ENCODE results near the gene TMEM94. TPM values are rescaled to one million over a fixed set of nuclear protein-coding genes. Genes with fewer than 3 reads are reported as not detected.
"Not testable (repeated sequence)": the region's sequence is repeated elsewhere in the genome, so short reads cannot be mapped to it uniquely, and the experiment has no call there.

The TMEM94 gene
- total RNA-seq, 1 donor from 2014 or later, result 21.6 TPM

- DNase-seq, result not testable (repeated sequence)
Measured at GRCh38 chr17:75477490-75477862, 21.0 kb downstream of the TMEM94 start.

GRCh38 chr17:75478508-75478907 lies 22.1 kb downstream of the TMEM94 start:
- DNase-seq, result no peak

GRCh38 chr17:75480281-75480680 lies 23.8 kb downstream of the TMEM94 start:
- DNase-seq, result no peak

GRCh38 chr17:75481194-75482068 lies 25.0 kb downstream of the TMEM94 start:
- no peak for DNase-seq

GRCh38 chr17:75482098-75482942 lies 25.9 kb downstream of the TMEM94 start:
- DNase-seq, result no peak

- no peak for DNase-seq
Measured at GRCh38 chr17:75485688-75486087, 29.3 kb downstream of the TMEM94 start.

- no peak for DNase-seq
Measured at GRCh38 chr17:75486151-75486550, 29.7 kb downstream of the TMEM94 start.

GRCh38 chr17:75486951-75487350 lies 30.5 kb downstream of the TMEM94 start:
- no peak for DNase-seq

- no peak for DNase-seq
Measured at GRCh38 chr17:75487351-75488070, 31.1 kb downstream of the TMEM94 start.

GRCh38 chr17:75488693-75489510 lies 32.5 kb downstream of the TMEM94 start:
- no peak for DNase-seq

- DNase-seq, result no peak
Measured at GRCh38 chr17:75489511-75489955, 33.1 kb downstream of the TMEM94 start.

GRCh38 chr17:75490173-75490743 lies 33.8 kb downstream of the TMEM94 start:
- no peak for DNase-seq

GRCh38 chr17:75490953-75491649 lies 34.7 kb downstream of the TMEM94 start:
- DNase-seq, result no peak

- no peak for DNase-seq
Measured at GRCh38 chr17:75491680-75492079, 35.2 kb downstream of the TMEM94 start.

GRCh38 chr17:75492555-75493168 lies 36.2 kb downstream of the TMEM94 start:
- no peak for DNase-seq

- DNase-seq, result no peak
Measured at GRCh38 chr17:75493476-75494129, 37.2 kb downstream of the TMEM94 start.

GRCh38 chr17:75494326-75494877 lies 38.0 kb downstream of the TMEM94 start:
- no peak for DNase-seq

GRCh38 chr17:75496005-75496404 lies 39.6 kb downstream of the TMEM94 start:
- DNase-seq, result no peak

GRCh38 chr17:75498039-75498725 lies 41.7 kb downstream of the TMEM94 start:
- no peak for DNase-seq
